ENCODE data around the gene B4GALT5. TPM values are rescaled to one million over a fixed set of nuclear protein-coding genes. Genes with fewer than 3 reads are reported as not detected.
A peak's percentile ranks its signal among the peaks of the same experiment; 100 is the strongest.

Gene B4GALT5
- total RNA-seq, 6 donors from 2014 or later: 16.2 to 49.0 (median 36.7) TPM

GRCh38 chr20:49657118-49657901 is 56.4 kb downstream of the B4GALT5 start:
- no peaks in the 10 kb centered on the region for H3K27me3 ChIP-seq
- peak in 1 of 2 donors; percentile 84 for ATAC-seq (ENCODE audit: low FRiP score in 2 of 2)
- no peaks in the 10 kb centered on the region for H3K9me3 ChIP-seq
- peaks cover 36 to 66% (median 46%) of the 10 kb centered on the region in 4 donors for H3K4me1 ChIP-seq
- TF ChIP-seq CTCF (IDR thresholded peaks at IDR 0.05) (no peak), POLR2AphosphoS5 (IDR thresholded peaks at IDR 0.05) (peak in 1 of 2 donors; percentile 48)
- peak overlapping the region; percentile 33 to 69 (median 60) for H3K27ac ChIP-seq
- H3K36me3 ChIP-seq: peaks cover 19 to 40% (median 38%) of the 10 kb centered on the region in 4 donors
- DNase-seq: no peak
- no peak overlapping the region for H3K4me3 ChIP-seq
- 68 to 77% methylated on average over 8 of the region's 8 CpGs for WGBS, 2 donors

- 66 to 83% methylated on average over 7 of the region's 7 CpGs for WGBS, 2 donors
- ATAC-seq (ENCODE audit: low FRiP score in 2 of 2): peak in 1 of 2 donors; percentile 81
- H3K27ac ChIP-seq: peak overlapping the region; percentile 33 to 65 (median 50)
- peak in 1 of 2 donors; percentile 82 for DNase-seq
- peaks cover 26 to 56% (median 36%) of the 10 kb centered on the region in 4 donors for H3K4me1 ChIP-seq
- H3K4me3 ChIP-seq: no peak overlapping the region
- TF ChIP-seq CTCF (IDR thresholded peaks at IDR 0.05) (no peak), EP300 (IDR thresholded peaks at IDR 0.05) (peak in 1 of 4 donors; percentile 84)
- H3K36me3 ChIP-seq: peaks cover 20 to 49% (median 45%) of the 10 kb centered on the region in 4 donors
- H3K27me3 ChIP-seq: no peaks in the 10 kb centered on the region
- no peaks in the 10 kb centered on the region for H3K9me3 ChIP-seq
These were observed 57.4 kb downstream of the B4GALT5 start for GRCh38 chr20:49656304-49656703.

GRCh38 chr20:49653925-49654434 is 59.7 kb downstream of the B4GALT5 start:
- TF ChIP-seq POLR2A (IDR thresholded peaks at IDR 0.05) (no peak), EP300 (IDR thresholded peaks at IDR 0.05) (no peak), POLR2AphosphoS5 (IDR thresholded peaks at IDR 0.05) (no peak), CTCF (IDR thresholded peaks at IDR 0.05) (no peak)
- H3K27ac ChIP-seq: no peak overlapping the region
- H3K36me3 ChIP-seq: peaks cover 20 to 54% (median 49%) of the 10 kb centered on the region in 4 donors
- no peaks in the 10 kb centered on the region for H3K9me3 ChIP-seq
- no peaks in the 10 kb centered on the region for H3K27me3 ChIP-seq
- peaks cover 12 to 35% (median 19%) of the 10 kb centered on the region in 4 donors for H3K4me1 ChIP-seq
- DNase-seq: no peak
- WGBS, 2 donors: 81 to 82% methylated on average over 8 of the region's 8 CpGs
- no peak for ATAC-seq (ENCODE audit: low FRiP score in 2 of 2)
- H3K4me3 ChIP-seq: no peak overlapping the region

- H3K27me3 ChIP-seq: no peaks in the 10 kb centered on the region
- TF ChIP-seq POLR2A (IDR thresholded peaks at IDR 0.05): no peak
- TF ChIP-seq EP300 (IDR thresholded peaks at IDR 0.05): no peak
- no peak for TF ChIP-seq CTCF (IDR thresholded peaks at IDR 0.05)
- TF ChIP-seq POLR2AphosphoS5 (IDR thresholded peaks at IDR 0.05): no peak
- WGBS, 2 donors: 81 to 89% methylated on average over 3 of the region's 3 CpGs
- no peak for ATAC-seq (ENCODE audit: low FRiP score in 2 of 2)
- no peak overlapping the region for H3K4me3 ChIP-seq
- H3K4me1 ChIP-seq: no peaks in the 10 kb centered on the region
- no peak overlapping the region for H3K27ac ChIP-seq
- no peak for DNase-seq
- peaks cover 30 to 80% (median 64%) of the 10 kb centered on the region in 4 donors for H3K36me3 ChIP-seq
- no peaks in the 10 kb centered on the region for H3K9me3 ChIP-seq
These were observed 64.0 kb downstream of the B4GALT5 start for GRCh38 chr20:49649672-49650071.
